GM18505 (cell line): ENCODE results near the gene SLU7.

Source experiments
- ATAC-seq: cut with Tn5 transposase; IDR thresholded peaks from one replicate; pipeline ENCODE4 v1.9.1; 2021; ENCODE audit not compliant: unreplicated experiment
- POLR2A ChIP-seq: IDR thresholded peaks from 4 replicates; pipeline ENCODE4 v1.6.1; 2011; ENCODE audit warnings: borderline replicate concordance; ENCODE audit not compliant: insufficient read depth, insufficient read length; ENCODE audit errors: extremely low read depth

The SLU7 gene

DNA sequence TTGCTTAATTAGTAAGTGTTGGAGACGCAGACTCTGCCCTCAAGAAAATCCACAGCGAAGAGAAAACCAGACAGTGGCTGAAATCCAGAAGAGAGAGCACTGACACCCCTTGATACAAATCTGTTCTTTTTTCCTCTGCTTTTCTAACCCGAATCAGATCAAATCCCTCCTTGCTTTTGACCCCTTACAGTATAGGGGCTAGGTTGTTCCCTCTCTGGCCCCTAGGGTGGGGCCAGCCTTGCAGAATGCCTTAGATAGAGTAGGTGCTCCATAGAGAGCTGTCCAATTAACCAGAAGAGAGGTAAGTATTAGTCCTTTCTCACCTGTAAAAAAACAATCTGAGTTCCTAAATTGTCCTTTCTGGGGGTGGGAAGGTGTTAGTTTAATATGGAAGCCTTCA lies 58.6 kb downstream of the SLU7 start:
- TF ChIP-seq POLR2A: no peak
- no peak for ATAC-seq

GRCh38 chr5:160359816-160360215 lies 59.1 kb downstream of the SLU7 start:
- ATAC-seq: no peak
- TF ChIP-seq POLR2A: no peak

- TF ChIP-seq POLR2A: no peak
- no peak for ATAC-seq
Observed at GRCh38 chr5:160359242-160359641, 59.6 kb downstream of the SLU7 start.

DNA sequence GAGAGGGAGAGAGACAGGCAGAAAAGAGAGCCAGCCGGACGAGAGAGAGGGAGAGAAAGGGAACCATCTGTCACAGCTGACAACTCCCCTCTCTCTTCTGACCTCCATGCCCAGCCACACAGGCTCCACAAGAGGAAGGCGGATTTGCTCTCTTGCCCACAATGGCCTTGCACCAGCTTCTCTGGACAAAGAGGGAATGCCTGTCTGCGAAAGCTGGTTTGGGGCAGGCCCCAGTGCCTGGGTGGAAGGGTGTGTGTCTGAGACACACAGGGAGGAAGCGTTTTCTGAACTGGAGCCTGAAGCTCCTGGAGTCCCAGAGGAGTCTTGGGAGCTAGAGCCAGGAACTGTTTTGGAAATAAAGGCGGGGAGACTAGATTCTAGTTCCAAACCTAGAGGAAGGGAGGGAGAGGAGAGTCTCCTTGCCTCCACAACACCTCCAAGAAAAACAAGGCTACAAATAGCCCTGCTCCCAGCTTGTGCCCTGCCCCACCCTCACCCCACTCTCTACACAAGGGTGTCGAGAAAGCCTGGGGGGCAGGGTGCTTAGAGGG lies 60.9 kb downstream of the SLU7 start:
- no peak for ATAC-seq
- no peak for TF ChIP-seq POLR2A

DNA sequence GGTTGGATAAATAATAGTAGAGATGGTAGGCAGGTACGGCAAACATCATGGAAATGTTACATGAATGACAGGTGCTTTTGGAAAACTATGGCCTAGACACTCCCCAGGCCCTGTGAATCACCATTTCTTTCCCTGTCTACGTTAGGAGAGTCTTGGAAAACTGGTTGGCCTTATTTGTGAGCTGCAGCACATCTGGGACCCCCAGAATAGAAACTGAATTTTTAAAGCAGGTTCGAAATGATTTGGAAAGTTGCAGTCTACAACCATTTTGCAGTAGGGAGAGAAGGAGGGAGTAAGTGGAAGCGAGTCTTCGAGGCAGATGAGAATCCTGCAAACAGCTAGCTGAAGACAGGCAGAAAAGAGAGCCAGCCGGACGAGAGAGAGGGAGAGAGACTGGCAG lies 61.5 kb downstream of the SLU7 start:
- TF ChIP-seq POLR2A: no peak
- ATAC-seq: no peak

DNA sequence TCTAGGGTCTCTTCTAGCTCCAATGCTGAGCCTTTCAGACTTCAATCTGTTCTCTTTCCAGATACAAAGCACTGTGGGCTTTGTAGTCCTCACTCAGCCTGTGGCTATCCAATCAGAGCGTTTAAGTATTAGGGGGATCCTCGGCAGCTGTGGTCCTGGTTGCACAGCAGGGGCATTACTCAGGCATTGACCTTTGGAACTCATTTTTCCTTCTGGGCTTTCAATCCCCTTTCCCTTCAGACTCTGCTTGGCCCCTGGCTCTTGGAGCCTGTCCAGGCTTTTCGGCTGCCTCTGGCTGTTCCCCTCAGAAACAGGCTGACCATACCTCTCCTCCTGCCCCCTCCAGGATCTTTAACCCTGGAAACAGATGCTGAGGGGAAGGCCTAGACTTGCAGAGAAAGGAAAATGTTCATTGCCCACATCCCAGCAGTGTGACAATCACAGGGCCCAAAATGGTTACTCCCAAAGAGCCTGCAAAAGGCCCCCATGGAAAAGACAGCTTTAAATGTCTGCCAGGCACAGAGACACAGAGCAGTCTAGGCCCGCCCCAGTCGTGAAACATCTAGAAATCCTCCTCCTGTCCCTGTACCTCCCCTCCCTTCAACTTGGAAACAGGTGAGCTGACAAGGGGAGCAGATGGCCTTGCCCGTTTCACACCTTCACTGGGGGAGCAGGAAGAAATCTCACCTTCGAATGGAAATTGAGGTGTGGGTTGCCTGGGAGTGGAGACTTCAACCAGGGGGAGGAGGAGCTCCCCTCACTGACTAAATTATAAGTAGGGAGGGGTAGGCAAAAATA lies 62.1 kb downstream of the SLU7 start:
- no peak for ATAC-seq
- TF ChIP-seq POLR2A: no peak

DNA sequence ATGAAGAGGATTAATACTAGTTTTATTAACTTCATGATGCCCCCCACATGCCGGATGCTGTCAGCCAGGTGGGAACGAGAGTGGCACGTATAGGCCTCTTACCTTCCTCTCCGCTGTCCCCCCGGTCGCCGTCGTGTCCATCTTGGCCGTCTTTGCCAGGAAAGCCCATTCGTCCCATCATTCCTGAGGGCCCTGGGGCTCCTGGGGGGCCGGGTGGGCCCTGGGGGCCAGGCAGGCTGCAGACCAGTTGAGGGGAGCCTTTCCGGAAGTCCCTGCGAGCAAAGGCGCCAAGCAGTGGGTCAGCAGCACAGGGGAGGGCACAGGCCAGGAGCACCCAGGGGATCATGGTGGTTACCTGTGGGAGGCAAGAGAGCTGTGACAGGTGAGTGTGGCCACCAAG lies 64.2 kb downstream of the SLU7 start:
- ATAC-seq: no peak
- no peak for TF ChIP-seq POLR2A

GRCh38 chr5:160353379-160353778 lies 65.5 kb downstream of the SLU7 start:
- no peak for TF ChIP-seq POLR2A
- no peak for ATAC-seq

GRCh38 chr5:160352308-160352707 lies 66.6 kb downstream of the SLU7 start:
- no peak for TF ChIP-seq POLR2A
- ATAC-seq: no peak
